Common myeloid progenitor, CD34-positive (primary cell): ENCODE data around the gene SLC46A2.
A peak's percentile ranks its signal among the peaks of the same experiment; 100 is the strongest.

Experiments used
- CTCF ChIA-PET: fragments of 350-600 bp; sonication (Branson Sonifier 250); formaldehyde crosslinking; loops from one replicate; lab custom pipeline; 2021; ENCODE audit warnings: antibody characterized with exemption; lab: Charles Lee
- POLR2A ChIA-PET: fragments of 350-600 bp; sonication (Branson Sonifier 250); formaldehyde crosslinking; loops from one replicate; lab custom pipeline; 2021; ENCODE audit warnings: antibody characterized with exemption; lab: Charles Lee
- DNase-seq, 3 donors: peaks; one replicate each; pipeline versions ENCODE4 v3.0.0 to v3.0.0-alpha.2; 2013
- H3K27ac ChIP-seq, 2 experiments: 1 replicate in 1 of 2; 2 replicates in 1 of 2; pipeline ENCODE4 v1.7.0; 2013; ENCODE audit warnings: inconsistent platforms in 2 of 2, low read length in 2 of 2, mild to moderate bottlenecking in 2 of 2, low read depth in 1 of 2, moderate library complexity in 1 of 2; ENCODE audit not compliant: severe bottlenecking in 2 of 2, insufficient read depth in 1 of 2, poor library complexity in 1 of 2
- H3K27me3 ChIP-seq, 5 experiments: replicated peaks in 2 of 5; 1 replicate in 3 of 5; 2 replicates in 2 of 5; pipeline versions ENCODE4 v1.6.1 to v1.7.0; 2013; ENCODE audit warnings: low read length in 4 of 5, mild to moderate bottlenecking in 2 of 5, moderate library complexity in 2 of 5, inconsistent platforms in 1 of 5; ENCODE audit not compliant: insufficient read depth in 5 of 5, control insufficient read depth in 4 of 5
- H3K36me3 ChIP-seq, 4 experiments: 1 replicate in 2 of 4; 2 replicates in 2 of 4; pipeline versions ENCODE4 v1.6.1 to v1.7.0; 2013; ENCODE audit warnings: low read length in 3 of 4, control low read depth in 1 of 4, mild to moderate bottlenecking in 1 of 4; ENCODE audit not compliant: control insufficient read depth in 4 of 4, insufficient read depth in 4 of 4
- H3K4me1 ChIP-seq, 4 experiments: 1 replicate in 3 of 4; 2 replicates in 1 of 4; pipeline versions ENCODE4 v1.6.1 to v1.7.1; 2013; ENCODE audit warnings: low read length in 3 of 4, mild to moderate bottlenecking in 3 of 4, control low read depth in 1 of 4, inconsistent platforms in 1 of 4, moderate library complexity in 1 of 4; ENCODE audit not compliant: control insufficient read depth in 4 of 4, insufficient read depth in 4 of 4; ENCODE audit errors: control extremely low read depth in 1 of 4
- H3K4me3 ChIP-seq, 7 experiments: 1 replicate in 4 of 7; 2 replicates in 3 of 7; pipeline versions ENCODE4 v1.5.1 to v1.7.0; 2013; ENCODE audit warnings: mild to moderate bottlenecking in 7 of 7, low read length in 6 of 7, moderate library complexity in 6 of 7, inconsistent platforms in 2 of 7, low read depth in 2 of 7, control low read depth in 1 of 7; ENCODE audit not compliant: insufficient read depth in 4 of 7, control insufficient read depth in 1 of 7; ENCODE audit errors: extremely low read depth in 1 of 7
- H3K9me3 ChIP-seq, 5 experiments: 1 replicate in 4 of 5; 2 replicates in 1 of 5; pipeline versions ENCODE4 v1.6.1 to v1.7.1; 2013; ENCODE audit warnings: low read length in 4 of 5, mild to moderate bottlenecking in 2 of 5, inconsistent platforms in 1 of 5, low read depth in 1 of 5, moderate library complexity in 1 of 5; ENCODE audit not compliant: control insufficient read depth in 4 of 5, insufficient read depth in 2 of 5; ENCODE audit errors: control extremely low read depth in 1 of 5
- WGBS: methylation state at CpG from one replicate; pipeline ENCODE4 v1.1.5; 2013; ENCODE audit not compliant: insufficient coverage; 5-methylcytosine and 5-hydroxymethylcytosine counted together

The SLC46A2 gene

GRCh38 chr9:112868461-112868860 lies 22.2 kb downstream of the SLC46A2 start:
- POLR2A ChIA-PET, result no interaction called here
- 97% methylated on average over 6 of the region's 10 CpGs for WGBS
- CTCF ChIA-PET, result interaction anchor here (1.1 to 2.5 kb wide), 3 partner anchors 10 to 52 kb away, joined by 3 to 6 read pairs (median 6); no protein-coding TSS in a partner anchor

GRCh38 chr9:112867275-112867991 lies 23.2 kb downstream of the SLC46A2 start:
- H3K36me3 ChIP-seq, result peaks cover 0 to 5% (median 2%) of the 10 kb centered on the region in 4 experiments
- no peaks in the 10 kb centered on the region for H3K27me3 ChIP-seq
- peak in 2 of 3 donors; percentile 49 to 53 for DNase-seq
- 73% methylated on average over 3 of the region's 3 CpGs for WGBS
- no peaks in the 10 kb centered on the region for H3K9me3 ChIP-seq
- ChIA-PET POLR2A (no interaction called here), CTCF (interaction anchor here (1.5 kb wide), 1 partner anchor 35 kb away, joined by 6 read pairs; no protein-coding TSS in a partner anchor)
- no peak overlapping the region for H3K27ac ChIP-seq
- no peak overlapping the region for H3K4me3 ChIP-seq
- H3K4me1 ChIP-seq, result peaks cover 18 to 40% (median 21%) of the 10 kb centered on the region in 4 experiments

More at GRCh38 chr9:112868461-112868860, 22.2 kb downstream of the SLC46A2 start:
- Histone ChIP-seq H3K27me3 (no peaks in the 10 kb centered on the region), H3K36me3 (peaks cover 0 to 5% (median 3%) of the 10 kb centered on the region in 4 experiments), H3K27ac (no peak overlapping the region), H3K4me3 (no peak overlapping the region), H3K4me1 (peaks cover 9 to 30% (median 12%) of the 10 kb centered on the region in 4 experiments), H3K9me3 (no peaks in the 10 kb centered on the region)
- DNase-seq, result no peak

- Histone ChIP-seq H3K27me3 (no peaks in the 10 kb centered on the region), H3K36me3 (peaks cover 0 to 5% (median 2%) of the 10 kb centered on the region in 4 experiments), H3K4me3 (no peak overlapping the region), H3K27ac (no peak overlapping the region), H3K9me3 (no peaks in the 10 kb centered on the region), H3K4me1 (peaks cover 21 to 40% (median 28%) of the 10 kb centered on the region in 4 experiments)
- no peak for DNase-seq
- ChIA-PET POLR2A (no interaction called here), CTCF (no interaction called here)
- WGBS, result 86% methylated on average over 1 of the region's 1 CpG
Measured at GRCh38 chr9:112866662-112867274, 23.9 kb downstream of the SLC46A2 start.

GRCh38 chr9:112864982-112865381 lies 25.7 kb downstream of the SLC46A2 start:
- Histone ChIP-seq H3K27ac (no peak overlapping the region), H3K4me3 (no peak overlapping the region), H3K9me3 (no peaks in the 10 kb centered on the region), H3K36me3 (peaks cover 0 to 3% (median 1%) of the 10 kb centered on the region in 4 experiments), H3K27me3 (no peaks in the 10 kb centered on the region), H3K4me1 (peaks cover 32 to 57% (median 37%) of the 10 kb centered on the region in 4 experiments)
- ChIA-PET POLR2A (no interaction called here), CTCF (no interaction called here)
- 100% methylated on average over 4 of the region's 7 CpGs for WGBS
- no peak for DNase-seq

- Histone ChIP-seq H3K36me3 (peaks cover 0 to 3% (median 1%) of the 10 kb centered on the region in 4 experiments), H3K4me3 (no peak overlapping the region), H3K27ac (no peak overlapping the region), H3K9me3 (no peaks in the 10 kb centered on the region), H3K4me1 (peaks cover 32 to 61% (median 37%) of the 10 kb centered on the region in 4 experiments), H3K27me3 (no peaks in the 10 kb centered on the region)
- 81% methylated on average over 2 of the region's 3 CpGs for WGBS
- ChIA-PET CTCF (interaction anchor here (1.3 kb wide), 1 partner anchor 11 kb away, joined by 3 read pairs; no protein-coding TSS in a partner anchor), POLR2A (no interaction called here)
- DNase-seq, result no peak
Measured at GRCh38 chr9:112864403-112864802, 26.3 kb downstream of the SLC46A2 start.

GRCh38 chr9:112863746-112864145 lies 26.9 kb downstream of the SLC46A2 start:
- DNase-seq, result no peak
- no peak overlapping the region for H3K4me3 ChIP-seq
- H3K9me3 ChIP-seq, result no peaks in the 10 kb centered on the region
- WGBS, result 92% methylated on average over 1 of the region's 2 CpGs
- H3K27me3 ChIP-seq, result no peaks in the 10 kb centered on the region
- H3K27ac ChIP-seq, result no peak overlapping the region
- peaks cover 0 to 3% (median 0%) of the 10 kb centered on the region in 4 experiments for H3K36me3 ChIP-seq
- ChIA-PET CTCF (interaction anchor here (0.8 to 1.4 kb wide), 3 partner anchors 12 to 39 kb away, joined by 3 to 5 read pairs (median 3); no protein-coding TSS in a partner anchor), POLR2A (no interaction called here)
- H3K4me1 ChIP-seq, result peaks cover 32 to 68% (median 38%) of the 10 kb centered on the region in 4 experiments
